ENCODE measurements around the gene MKI67.
"Not testable (repeated sequence)": the region's sequence is repeated elsewhere in the genome, so short reads cannot be mapped to it uniquely, and the experiment has no call there.

MKI67 gene

DNA sequence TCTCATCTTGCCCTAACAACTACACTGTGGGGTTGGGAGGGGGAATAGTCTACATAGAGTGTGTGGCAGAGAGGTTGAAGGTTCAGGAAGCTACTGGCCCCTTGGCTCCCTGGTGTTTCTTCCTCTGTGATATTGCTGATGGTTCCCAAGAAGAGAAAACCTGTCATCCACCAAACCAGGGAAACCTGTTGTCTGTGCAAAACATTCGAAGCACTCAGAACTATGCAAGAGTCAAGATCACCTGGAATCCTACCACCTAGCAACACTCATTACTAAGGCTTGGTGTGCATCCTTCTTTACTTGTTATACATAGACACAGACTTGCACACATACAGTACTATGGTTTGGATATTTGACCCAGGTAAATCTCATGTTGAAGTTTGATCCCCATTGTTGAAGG is 46.5 kb upstream of the MKI67 start:
- H3K4me1 ChIP-seq (ENCODE audit: low read depth, poor library complexity, severe bottlenecking) = no peaks in the 10 kb centered on the region
- H3K4me3 ChIP-seq (IDR thresholded peaks at IDR 0.05; ENCODE audit: insufficient read depth, low read depth, low read length) = no peak overlapping the region
- H3K79me2 ChIP-seq (ENCODE audit: insufficient read depth, low read depth) = no peaks in the 10 kb centered on the region
- no peak overlapping the region for H2AFZ ChIP-seq (ENCODE audit: low read depth)
- no peak overlapping the region for H3K9ac ChIP-seq
- TF ChIP-seq, protein P1, sequence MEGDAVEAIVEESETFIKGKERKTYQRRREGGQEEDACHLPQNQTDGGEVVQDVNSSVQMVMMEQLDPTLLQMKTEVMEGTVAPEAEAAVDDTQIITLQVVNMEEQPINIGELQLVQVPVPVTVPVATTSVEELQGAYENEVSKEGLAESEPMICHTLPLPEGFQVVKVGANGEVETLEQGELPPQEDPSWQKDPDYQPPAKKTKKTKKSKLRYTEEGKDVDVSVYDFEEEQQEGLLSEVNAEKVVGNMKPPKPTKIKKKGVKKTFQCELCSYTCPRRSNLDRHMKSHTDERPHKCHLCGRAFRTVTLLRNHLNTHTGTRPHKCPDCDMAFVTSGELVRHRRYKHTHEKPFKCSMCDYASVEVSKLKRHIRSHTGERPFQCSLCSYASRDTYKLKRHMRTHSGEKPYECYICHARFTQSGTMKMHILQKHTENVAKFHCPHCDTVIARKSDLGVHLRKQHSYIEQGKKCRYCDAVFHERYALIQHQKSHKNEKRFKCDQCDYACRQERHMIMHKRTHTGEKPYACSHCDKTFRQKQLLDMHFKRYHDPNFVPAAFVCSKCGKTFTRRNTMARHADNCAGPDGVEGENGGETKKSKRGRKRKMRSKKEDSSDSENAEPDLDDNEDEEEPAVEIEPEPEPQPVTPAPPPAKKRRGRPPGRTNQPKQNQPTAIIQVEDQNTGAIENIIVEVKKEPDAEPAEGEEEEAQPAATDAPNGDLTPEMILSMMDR (conservative IDR thresholded peaks at IDR 0.05; ENCODE audit: low read depth, low read length) = no peak
- no peaks in the 10 kb centered on the region for H4K20me1 ChIP-seq (ENCODE audit: insufficient read depth)
- H3K36me3 ChIP-seq (ENCODE audit: insufficient read depth) = no peaks in the 10 kb centered on the region
- no peaks in the 10 kb centered on the region for H3K27me3 ChIP-seq (ENCODE audit: insufficient read depth, low read depth)
- no peak overlapping the region for H3K4me2 ChIP-seq
- H3K27ac ChIP-seq = no peak overlapping the region

GRCh38 chr10:128169811-128170379 is 43.7 kb upstream of the MKI67 start:
- H3K36me3 ChIP-seq (ENCODE audit: insufficient read depth) = no peaks in the 10 kb centered on the region
- H3K79me2 ChIP-seq (ENCODE audit: insufficient read depth, low read depth) = no peaks in the 10 kb centered on the region
- no peaks in the 10 kb centered on the region for H4K20me1 ChIP-seq (ENCODE audit: insufficient read depth)
- TF ChIP-seq, protein P1 (conservative IDR thresholded peaks at IDR 0.05; ENCODE audit: low read depth, low read length) = no peak
- no peaks in the 10 kb centered on the region for H3K4me1 ChIP-seq (ENCODE audit: low read depth, poor library complexity, severe bottlenecking)
- no peak overlapping the region for H2AFZ ChIP-seq (ENCODE audit: low read depth)
- H3K27ac ChIP-seq = no peak overlapping the region
- no peak overlapping the region for H3K9ac ChIP-seq
- no peaks in the 10 kb centered on the region for H3K27me3 ChIP-seq (ENCODE audit: insufficient read depth, low read depth)
- H3K4me3 ChIP-seq (IDR thresholded peaks at IDR 0.05; ENCODE audit: insufficient read depth, low read depth, low read length) = no peak overlapping the region
- no peak overlapping the region for H3K4me2 ChIP-seq

DNA sequence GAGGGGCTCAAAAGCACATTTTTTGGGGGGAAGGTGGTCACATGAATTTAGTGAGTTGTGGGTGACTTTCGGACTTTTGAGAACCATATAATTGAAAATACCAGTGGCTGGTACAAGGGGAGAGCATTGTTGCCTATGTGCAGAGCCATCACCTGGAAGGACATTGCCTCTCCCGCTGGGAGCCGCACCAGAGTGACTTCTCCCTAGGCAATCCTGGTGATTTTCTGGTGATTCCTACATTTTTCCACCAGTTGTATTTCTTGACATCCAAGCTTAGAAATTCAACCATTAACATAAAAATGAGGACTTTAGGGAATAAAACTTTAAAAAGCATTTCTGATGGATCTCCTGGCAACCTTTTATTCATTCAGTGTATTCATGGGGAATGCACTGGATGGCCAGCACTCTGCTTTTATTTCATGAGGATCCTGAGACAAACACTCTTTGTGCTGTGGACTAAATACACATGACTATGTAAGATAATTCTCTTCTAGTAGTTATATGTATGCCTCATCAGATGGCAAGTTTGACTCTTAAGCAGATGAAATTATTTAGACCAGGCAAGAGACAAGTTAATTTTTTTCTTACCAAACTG is 41.8 kb upstream of the MKI67 start:
- no peak overlapping the region for H2AFZ ChIP-seq (ENCODE audit: low read depth)
- no peaks in the 10 kb centered on the region for H3K79me2 ChIP-seq (ENCODE audit: insufficient read depth, low read depth)
- H3K27ac ChIP-seq = no peak overlapping the region
- no peak overlapping the region for H3K9ac ChIP-seq
- TF ChIP-seq, protein P1 (conservative IDR thresholded peaks at IDR 0.05; ENCODE audit: low read depth, low read length) = no peak
- H4K20me1 ChIP-seq (ENCODE audit: insufficient read depth) = no peaks in the 10 kb centered on the region
- no peak overlapping the region for H3K4me3 ChIP-seq (IDR thresholded peaks at IDR 0.05; ENCODE audit: insufficient read depth, low read depth, low read length)
- H3K4me2 ChIP-seq = no peak overlapping the region
- no peaks in the 10 kb centered on the region for H3K27me3 ChIP-seq (ENCODE audit: insufficient read depth, low read depth)
- no peaks in the 10 kb centered on the region for H3K36me3 ChIP-seq (ENCODE audit: insufficient read depth)
- no peaks in the 10 kb centered on the region for H3K4me1 ChIP-seq (ENCODE audit: low read depth, poor library complexity, severe bottlenecking)

DNA sequence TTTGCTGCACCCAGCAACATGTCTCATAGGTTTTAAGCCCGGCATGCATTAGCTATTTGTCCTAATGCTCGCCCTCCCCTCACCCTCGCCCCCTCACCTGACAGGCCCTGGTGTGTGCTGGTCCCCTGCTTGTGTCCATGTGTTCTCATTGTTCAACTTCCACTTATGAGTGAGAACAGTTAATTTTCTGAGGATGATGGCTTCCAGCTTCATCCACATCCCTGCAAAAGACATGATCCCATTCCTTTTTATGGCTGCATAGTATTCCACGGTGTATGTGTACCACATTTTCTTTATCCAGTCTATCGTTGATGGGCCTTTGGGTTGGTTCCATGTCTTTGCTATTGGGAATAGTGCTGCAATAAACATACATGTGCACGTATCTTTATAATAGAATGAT is 40.9 kb upstream of the MKI67 start:
- not testable (repeated sequence) for H3K4me1 ChIP-seq (ENCODE audit: low read depth, poor library complexity, severe bottlenecking); H3K4me3 ChIP-seq (IDR thresholded peaks at IDR 0.05; ENCODE audit: insufficient read depth, low read depth, low read length); H3K4me2 ChIP-seq; H4K20me1 ChIP-seq (ENCODE audit: insufficient read depth); H3K79me2 ChIP-seq (ENCODE audit: insufficient read depth, low read depth); H3K9ac ChIP-seq; H3K27ac ChIP-seq; H2AFZ ChIP-seq (ENCODE audit: low read depth); H3K36me3 ChIP-seq (ENCODE audit: insufficient read depth); H3K27me3 ChIP-seq (ENCODE audit: insufficient read depth, low read depth)

- no peak overlapping the region for H3K4me3 ChIP-seq (IDR thresholded peaks at IDR 0.05; ENCODE audit: insufficient read depth, low read depth, low read length)
- H3K27ac ChIP-seq = no peak overlapping the region
- no peak overlapping the region for H3K9ac ChIP-seq
- no peak overlapping the region for H2AFZ ChIP-seq (ENCODE audit: low read depth)
- H3K27me3 ChIP-seq (ENCODE audit: insufficient read depth, low read depth) = no peaks in the 10 kb centered on the region
- no peak overlapping the region for H3K4me2 ChIP-seq
- no peaks in the 10 kb centered on the region for H3K79me2 ChIP-seq (ENCODE audit: insufficient read depth, low read depth)
- H3K36me3 ChIP-seq (ENCODE audit: insufficient read depth) = no peaks in the 10 kb centered on the region
- no peaks in the 10 kb centered on the region for H3K4me1 ChIP-seq (ENCODE audit: low read depth, poor library complexity, severe bottlenecking)
- H4K20me1 ChIP-seq (ENCODE audit: insufficient read depth) = no peaks in the 10 kb centered on the region
- TF ChIP-seq, protein P1 (conservative IDR thresholded peaks at IDR 0.05; ENCODE audit: low read depth, low read length) = no peak
Measured at GRCh38 chr10:128166151-128166550, 39.9 kb upstream of the MKI67 start.
